Subcutaneous preadipocyte (primary cell): ENCODE measurements around the gene HEPH. TPM values are rescaled to one million over a fixed set of nuclear protein-coding genes. Genes with fewer than 3 reads are reported as not detected.

Experiments used
- total RNA-seq: library from RNA; depleted of rRNA; stranded (reverse); fragments of >200 nt; gene quantifications from 2 replicates; pipeline ENCODE4 v1.2.3, GENCODE V29; 2012

The HEPH gene
- total RNA-seq: 4.7 and 10.3 TPM in 2 replicates

GRCh38 chrX:66163849-66164411, at the start of gene HEPH:
Gene HEPH, plus strand, starts transcription at chrX:66164247. Its CDS starts 6,324 bp downstream, at chrX:66170571.

Other genes with a start within 250 kb of the HEPH start
- gene VSIG4, start 124.2 kb upstream of the HEPH start, total RNA-seq: under 0.01 TPM in 1 of 2 replicates, not detected in the other